Natural killer cell (primary cell): Measurements from ENCODE around the gene ZBTB9. TPM values are rescaled to one million over a fixed set of nuclear protein-coding genes. Genes with fewer than 3 reads are reported as not detected.

Experiments
- ATAC-seq, 3 donors: fragments of 150-1000 bp in 2 of 3; fragments of 200-7000 bp in 1 of 3; cut with Tn5 transposase; 1 replicate in 1 of 3; 2 replicates in 2 of 3; pipeline ENCODE4 v1.10.0; 2021; ENCODE audit warnings: mild to moderate bottlenecking in 2 of 3, moderate library complexity in 2 of 3
- DNase-seq, 2 donors: peaks; one replicate each; pipeline versions ENCODE4 v3.0.0 to v3.0.0-alpha.2; 2013 to 2021; ENCODE audit warnings: mixed read lengths in 1 of 2
- H3K27ac ChIP-seq: one replicate; pipeline ENCODE4 v1.5.1; 2013; ENCODE audit warnings: mild to moderate bottlenecking, low read length
- H3K27me3 ChIP-seq: one replicate; pipeline ENCODE4 v1.6.1; 2013; ENCODE audit warnings: low read length; ENCODE audit not compliant: control insufficient read depth, insufficient read depth
- H3K36me3 ChIP-seq: one replicate; pipeline ENCODE4 v1.6.1; 2013; ENCODE audit warnings: low read length; ENCODE audit not compliant: control insufficient read depth, insufficient read depth
- H3K4me1 ChIP-seq: one replicate; pipeline ENCODE4 v1.6.1; 2013; ENCODE audit warnings: low read length; ENCODE audit not compliant: control insufficient read depth, insufficient read depth
- H3K4me3 ChIP-seq: one replicate; pipeline ENCODE4 v1.5.1; 2013; ENCODE audit warnings: low read length
- H3K9me3 ChIP-seq: one replicate; pipeline ENCODE4 v1.6.1; 2013; ENCODE audit warnings: low read length; ENCODE audit not compliant: control insufficient read depth, insufficient read depth
- H3K27ac Mint-ChIP-seq, 2 donors: one replicate each; pipeline ENCODE4 v1.8.0; 2022; ENCODE audit warnings: mild to moderate bottlenecking in 2 of 2, mixed read lengths in 2 of 2, moderate library complexity in 1 of 2
- H3K27me3 Mint-ChIP-seq, 2 donors: one replicate each; pipeline ENCODE4 v1.8.0; 2022; ENCODE audit warnings: low read depth in 2 of 2, mixed read lengths in 2 of 2
- H3K36me3 Mint-ChIP-seq: one replicate; pipeline ENCODE4 v1.8.0; 2022; ENCODE audit warnings: mixed read lengths
- H3K4me1 Mint-ChIP-seq, 2 donors: one replicate each; pipeline ENCODE4 v1.8.0; 2022; ENCODE audit warnings: mixed read lengths in 2 of 2
- H3K4me3 Mint-ChIP-seq: one replicate; pipeline ENCODE4 v1.8.0; 2022; ENCODE audit warnings: mild to moderate bottlenecking, moderate library complexity, mixed read lengths
- H3K9me3 Mint-ChIP-seq, 2 donors: one replicate each; pipeline ENCODE4 v1.8.0; 2022; ENCODE audit warnings: mixed read lengths in 2 of 2
- WGBS: methylation state at CpG from one replicate; pipeline ENCODE4 v1.1.7; 2013; ENCODE audit warnings: missing lambda C conversion rate; ENCODE audit not compliant: insufficient coverage; 5-methylcytosine and 5-hydroxymethylcytosine counted together
- intact Hi-C: fragments of 100-400 bp; cut with micrococcal nuclease; formaldehyde crosslinking; loops from one replicate; pipeline ENCODE4 v1.14.2; 2022
- total RNA-seq, 4 donors: library from RNA; stranded (reverse); fragments of 120-200 nt in 1 of 4; gene quantifications; one replicate each; pipeline versions ENCODE4 v1.2.3 to v1.2.4, GENCODE V29; 2013 to 2022
- TF ChIP-seq, protein P1 (sequence below): fragments of 200-600 bp; IDR thresholded peaks from one replicate; pipeline ENCODE4 v1.8.0; 2022; ENCODE audit warnings: antibody characterized with exemption

ZBTB9 gene
- total RNA-seq, 3 donors from 2014 or later (not counting 1 experiment from before 2014, with no cell fraction given): 3.8 to 5.1 (median 3.9) TPM

DNA sequence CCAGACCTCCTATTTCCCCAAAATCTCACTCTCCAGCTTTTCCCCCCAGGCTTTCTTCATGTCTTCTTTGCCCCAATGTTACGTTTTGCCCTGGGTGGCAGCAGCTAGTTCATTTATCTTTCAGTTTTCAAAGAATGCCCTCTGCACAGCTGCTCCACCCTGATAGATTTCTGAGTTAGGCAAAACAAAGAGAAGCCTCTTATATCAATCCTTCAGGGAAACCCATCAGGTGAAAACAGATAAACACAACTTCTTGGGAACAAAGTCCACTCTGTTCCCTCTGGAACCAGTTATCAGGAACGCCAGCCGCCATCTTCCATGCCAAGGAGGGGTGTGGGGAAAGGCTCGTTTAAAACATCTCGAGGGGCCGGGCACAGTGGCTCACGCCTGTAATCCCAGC, 34.0 kb downstream of the ZBTB9 start:
- H3K4me1 ChIP-seq: no peaks in the 10 kb centered on the region
- no peaks in the 10 kb centered on the region for H3K36me3 ChIP-seq
- H3K27ac ChIP-seq: no peak overlapping the region
- 93% methylated on average over 7 of the region's 7 CpGs for WGBS
- Mint-ChIP-seq H3K36me3 (no peaks in the 10 kb centered on the region), H3K9me3 (no peaks in the 10 kb centered on the region), H3K4me1 (no peaks in the 10 kb centered on the region), H3K27ac (no peak overlapping the region), H3K4me3 (no peak overlapping the region), H3K27me3 (peaks cover 0 to 3% of the 10 kb centered on the region in 2 donors)
- peaks cover 4% of the 10 kb centered on the region for H3K27me3 ChIP-seq
- no peaks in the 10 kb centered on the region for H3K9me3 ChIP-seq
- TF ChIP-seq, protein P1, sequence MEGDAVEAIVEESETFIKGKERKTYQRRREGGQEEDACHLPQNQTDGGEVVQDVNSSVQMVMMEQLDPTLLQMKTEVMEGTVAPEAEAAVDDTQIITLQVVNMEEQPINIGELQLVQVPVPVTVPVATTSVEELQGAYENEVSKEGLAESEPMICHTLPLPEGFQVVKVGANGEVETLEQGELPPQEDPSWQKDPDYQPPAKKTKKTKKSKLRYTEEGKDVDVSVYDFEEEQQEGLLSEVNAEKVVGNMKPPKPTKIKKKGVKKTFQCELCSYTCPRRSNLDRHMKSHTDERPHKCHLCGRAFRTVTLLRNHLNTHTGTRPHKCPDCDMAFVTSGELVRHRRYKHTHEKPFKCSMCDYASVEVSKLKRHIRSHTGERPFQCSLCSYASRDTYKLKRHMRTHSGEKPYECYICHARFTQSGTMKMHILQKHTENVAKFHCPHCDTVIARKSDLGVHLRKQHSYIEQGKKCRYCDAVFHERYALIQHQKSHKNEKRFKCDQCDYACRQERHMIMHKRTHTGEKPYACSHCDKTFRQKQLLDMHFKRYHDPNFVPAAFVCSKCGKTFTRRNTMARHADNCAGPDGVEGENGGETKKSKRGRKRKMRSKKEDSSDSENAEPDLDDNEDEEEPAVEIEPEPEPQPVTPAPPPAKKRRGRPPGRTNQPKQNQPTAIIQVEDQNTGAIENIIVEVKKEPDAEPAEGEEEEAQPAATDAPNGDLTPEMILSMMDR: no peak
- ATAC-seq: no peak
- intact Hi-C loops: no loop called here
- H3K4me3 ChIP-seq: no peak overlapping the region
- no peak for DNase-seq

DNA sequence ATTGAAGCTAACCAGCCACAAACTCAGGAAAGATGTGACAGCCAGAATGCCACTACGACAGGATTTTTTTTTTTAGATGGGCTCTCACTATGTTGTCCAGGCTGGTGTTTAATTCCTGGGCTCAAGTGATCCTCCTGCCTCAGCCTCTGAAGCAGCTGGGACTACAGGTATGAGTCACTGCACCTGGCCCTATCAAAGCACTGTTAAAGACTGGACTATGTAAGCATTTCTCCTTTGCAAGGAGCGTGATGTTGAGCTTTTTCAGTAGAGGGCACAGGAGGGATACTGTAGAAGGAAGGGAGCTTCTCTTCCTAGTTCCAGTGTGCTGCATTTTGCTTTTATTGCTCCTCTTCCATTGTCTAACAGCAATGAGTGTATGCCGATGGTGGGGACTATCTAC, 35.8 kb downstream of the ZBTB9 start:
- intact Hi-C loops: no loop called here
- 91% methylated on average over 3 of the region's 3 CpGs for WGBS
- no peaks in the 10 kb centered on the region for H3K36me3 ChIP-seq
- DNase-seq: no peak
- no peaks in the 10 kb centered on the region for H3K36me3 Mint-ChIP-seq
- no peaks in the 10 kb centered on the region for H3K4me1 ChIP-seq
- H3K27me3 Mint-ChIP-seq: peaks cover 0 to 3% of the 10 kb centered on the region in 2 donors
- no peak overlapping the region for H3K27ac Mint-ChIP-seq
- no peak overlapping the region for H3K4me3 Mint-ChIP-seq
- H3K9me3 ChIP-seq: no peaks in the 10 kb centered on the region
- no peak overlapping the region for H3K27ac ChIP-seq
- no peaks in the 10 kb centered on the region for H3K4me1 Mint-ChIP-seq
- ATAC-seq: no peak
- TF ChIP-seq, protein P1: no peak
- peaks cover 4% of the 10 kb centered on the region for H3K27me3 ChIP-seq
- no peaks in the 10 kb centered on the region for H3K9me3 Mint-ChIP-seq
- no peak overlapping the region for H3K4me3 ChIP-seq

DNA sequence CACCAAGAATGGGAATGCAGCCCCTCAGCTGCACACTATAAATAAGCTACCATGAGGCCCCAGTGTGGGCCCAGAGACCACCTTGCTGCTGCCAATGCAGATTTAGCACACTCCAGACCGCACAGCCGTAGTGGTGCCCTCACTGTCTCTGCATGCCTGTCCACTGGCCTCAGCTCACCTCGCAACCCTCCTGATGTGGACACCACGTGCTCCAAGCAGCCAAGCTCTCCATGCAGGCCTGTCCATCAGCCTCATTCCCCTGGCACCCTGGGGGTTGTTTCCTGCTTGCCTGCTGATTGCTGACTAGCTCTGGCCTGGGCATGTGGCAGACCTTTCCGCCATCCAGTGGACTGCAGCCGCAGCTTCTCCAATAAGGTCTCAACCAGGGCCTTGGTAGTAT, 36.2 kb downstream of the ZBTB9 start:
- Histone ChIP-seq H3K4me3 (no peak overlapping the region), H3K9me3 (no peaks in the 10 kb centered on the region), H3K27ac (no peak overlapping the region), H3K36me3 (no peaks in the 10 kb centered on the region), H3K27me3 (peaks cover 4% of the 10 kb centered on the region), H3K4me1 (no peaks in the 10 kb centered on the region)
- H3K27me3 Mint-ChIP-seq: peaks cover 0 to 3% of the 10 kb centered on the region in 2 donors
- TF ChIP-seq, protein P1: no peak
- DNase-seq (no peak), ATAC-seq (peak in 1 of 3 donors; percentile 14)
- intact Hi-C loops: no loop called here
- H3K4me1 Mint-ChIP-seq: no peaks in the 10 kb centered on the region
- H3K27ac Mint-ChIP-seq: no peak overlapping the region
- WGBS: 87% methylated on average over 6 of the region's 6 CpGs
- no peaks in the 10 kb centered on the region for H3K9me3 Mint-ChIP-seq
- no peaks in the 10 kb centered on the region for H3K36me3 Mint-ChIP-seq
- no peak overlapping the region for H3K4me3 Mint-ChIP-seq

DNA sequence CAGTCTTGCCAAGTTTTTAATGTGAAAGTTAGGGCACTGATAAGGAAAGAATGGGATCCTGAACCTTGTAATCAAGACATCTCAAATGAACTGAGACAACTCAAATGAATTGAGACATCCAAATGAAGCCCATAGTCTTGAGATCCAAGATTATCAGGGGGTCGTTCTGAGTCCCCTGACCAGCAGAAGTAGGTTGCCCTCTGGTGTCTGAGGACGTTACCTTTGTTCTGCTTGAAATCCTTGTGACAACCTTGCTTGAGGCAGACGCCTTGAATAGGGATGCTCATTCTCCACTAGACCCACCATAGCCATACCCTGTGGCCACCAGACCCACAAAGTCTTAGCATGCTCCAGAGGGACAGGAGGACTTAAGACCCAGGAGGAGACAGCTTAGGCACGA, 37.7 kb downstream of the ZBTB9 start:
- Mint-ChIP-seq H3K27me3 (no peaks in the 10 kb centered on the region), H3K27ac (no peak overlapping the region), H3K4me1 (no peaks in the 10 kb centered on the region), H3K9me3 (no peaks in the 10 kb centered on the region), H3K36me3 (no peaks in the 10 kb centered on the region), H3K4me3 (no peak overlapping the region)
- Histone ChIP-seq H3K9me3 (no peaks in the 10 kb centered on the region), H3K27me3 (peaks cover 4% of the 10 kb centered on the region), H3K27ac (no peak overlapping the region), H3K36me3 (no peaks in the 10 kb centered on the region), H3K4me3 (no peak overlapping the region), H3K4me1 (no peaks in the 10 kb centered on the region)
- TF ChIP-seq, protein P1: no peak
- no peak for ATAC-seq
- DNase-seq: peak in 1 of 2 donors; percentile 32
- 40% methylated on average over 4 of the region's 4 CpGs for WGBS
- intact Hi-C loops: no loop called here
